ENCODE measurements around the gene CMTM5. TPM values are rescaled to one million over a fixed set of nuclear protein-coding genes. Genes with fewer than 3 reads are reported as not detected.

CMTM5 gene
- total RNA-seq, 4 donors from 2014 or later: 1.5 TPM; not detected in 3

GRCh38 chr14:23365732-23366425 lies 11.0 kb upstream of the CMTM5 start:
- intact Hi-C loops (cut with DNase I): no loop called here
- peak; percentile 63 to 66 for DNase-seq
- Histone ChIP-seq H3K27me3 (no peaks in the 10 kb centered on the region), H3K9me3 (no peaks in the 10 kb centered on the region), H3K4me3 (replicated peaks in 1 of 3) (peak overlapping the region; percentile 23 to 63 (median 63)), H3K4me1 (peaks cover 3 to 13% of the 10 kb centered on the region in 2 donors), H3K36me3 (no peaks in the 10 kb centered on the region), H3K27ac (peak overlapping the region; percentile 84 to 88 (median 84))
- TF ChIP-seq, protein P1, sequence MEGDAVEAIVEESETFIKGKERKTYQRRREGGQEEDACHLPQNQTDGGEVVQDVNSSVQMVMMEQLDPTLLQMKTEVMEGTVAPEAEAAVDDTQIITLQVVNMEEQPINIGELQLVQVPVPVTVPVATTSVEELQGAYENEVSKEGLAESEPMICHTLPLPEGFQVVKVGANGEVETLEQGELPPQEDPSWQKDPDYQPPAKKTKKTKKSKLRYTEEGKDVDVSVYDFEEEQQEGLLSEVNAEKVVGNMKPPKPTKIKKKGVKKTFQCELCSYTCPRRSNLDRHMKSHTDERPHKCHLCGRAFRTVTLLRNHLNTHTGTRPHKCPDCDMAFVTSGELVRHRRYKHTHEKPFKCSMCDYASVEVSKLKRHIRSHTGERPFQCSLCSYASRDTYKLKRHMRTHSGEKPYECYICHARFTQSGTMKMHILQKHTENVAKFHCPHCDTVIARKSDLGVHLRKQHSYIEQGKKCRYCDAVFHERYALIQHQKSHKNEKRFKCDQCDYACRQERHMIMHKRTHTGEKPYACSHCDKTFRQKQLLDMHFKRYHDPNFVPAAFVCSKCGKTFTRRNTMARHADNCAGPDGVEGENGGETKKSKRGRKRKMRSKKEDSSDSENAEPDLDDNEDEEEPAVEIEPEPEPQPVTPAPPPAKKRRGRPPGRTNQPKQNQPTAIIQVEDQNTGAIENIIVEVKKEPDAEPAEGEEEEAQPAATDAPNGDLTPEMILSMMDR (IDR thresholded peaks at IDR 0.05): no peak
- peak in 1 of 2 donors; percentile 82 for TF ChIP-seq POLR2A (IDR thresholded peaks at IDR 0.05)
- 2 to 3% methylated on average over 16 to 17 of the region's 51 CpGs for WGBS, 2 donors

- Histone ChIP-seq H3K27me3 (no peaks in the 10 kb centered on the region), H3K27ac (peak overlapping the region; percentile 33 to 88 (median 84)), H3K9me3 (no peaks in the 10 kb centered on the region), H3K4me3 (replicated peaks in 1 of 3) (peak overlapping the region; percentile 23 to 63 (median 63)), H3K36me3 (no peaks in the 10 kb centered on the region), H3K4me1 (peaks cover 3 to 13% of the 10 kb centered on the region in 2 donors)
- WGBS, 2 donors: 15 to 19% methylated on average over 5 to 24 of the region's 34 CpGs
- intact Hi-C loops (cut with DNase I): no loop called here
- peak; percentile 65 to 67 for DNase-seq
- TF ChIP-seq, protein P1 (IDR thresholded peaks at IDR 0.05): no peak
- no peak for TF ChIP-seq POLR2A (IDR thresholded peaks at IDR 0.05)
Measured at GRCh38 chr14:23366426-23366921, 10.4 kb upstream of the CMTM5 start.

GRCh38 chr14:23370221-23370620 lies 6.6 kb upstream of the CMTM5 start:
- intact Hi-C loops (cut with DNase I): no loop called here
- H3K4me1 ChIP-seq: peaks cover 3 to 7% of the 10 kb centered on the region in 2 donors
- 71 to 73% methylated on average over 1 of the region's 1 CpG for WGBS, 2 donors
- TF ChIP-seq, protein P1 (IDR thresholded peaks at IDR 0.05): no peak
- TF ChIP-seq POLR2A (IDR thresholded peaks at IDR 0.05): no peak
- DNase-seq: no peak
- H3K27ac ChIP-seq: no peak overlapping the region
- H3K36me3 ChIP-seq: no peaks in the 10 kb centered on the region
- no peaks in the 10 kb centered on the region for H3K9me3 ChIP-seq
- H3K4me3 ChIP-seq (replicated peaks in 1 of 3): no peak overlapping the region
- H3K27me3 ChIP-seq: no peaks in the 10 kb centered on the region

DNA sequence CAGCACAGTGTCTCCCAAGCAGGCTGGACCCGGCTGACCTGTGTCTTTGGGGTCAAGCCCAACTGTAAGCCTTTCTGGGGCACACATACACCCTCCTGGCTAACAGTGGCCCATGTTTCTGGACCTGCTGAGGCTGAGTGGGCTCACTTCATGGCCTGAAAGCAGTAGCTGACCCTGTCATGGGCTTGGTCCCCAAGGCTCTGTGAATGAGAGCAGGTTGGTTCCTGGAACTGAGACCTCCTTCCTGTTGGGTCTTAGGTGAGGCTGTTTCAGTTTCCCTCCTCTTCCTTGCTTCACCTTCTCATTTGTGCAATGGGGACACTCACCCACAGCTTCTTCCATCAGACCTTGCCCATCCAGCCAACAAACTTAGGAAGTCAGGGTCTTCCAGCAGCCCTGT lies 5.0 kb upstream of the CMTM5 start:
- intact Hi-C loops (cut with DNase I): no loop called here

More for the DNA sequence above, 5.0 kb upstream of the CMTM5 start:
- DNase-seq: no peak
- Histone ChIP-seq H3K27ac (no peak overlapping the region), H3K36me3 (no peaks in the 10 kb centered on the region), H3K27me3 (no peaks in the 10 kb centered on the region), H3K4me1 (peaks cover 0 to under 1% of the 10 kb centered on the region in 2 donors), H3K4me3 (replicated peaks in 1 of 3) (no peak overlapping the region), H3K9me3 (no peaks in the 10 kb centered on the region)
- TF ChIP-seq, protein P1 (IDR thresholded peaks at IDR 0.05): no peak
- no peak for TF ChIP-seq POLR2A (IDR thresholded peaks at IDR 0.05)
- WGBS, 2 donors: 86% methylated on average over 1 of the region's 1 CpG; no CpG with 5 or more reads in 1 of the 2 donors
